NCI-H1417 (cell line): ENCODE measurements around the gene DOCK2.
"Not testable (repeated sequence)": the region's sequence is repeated elsewhere in the genome, so short reads cannot be mapped to it uniquely, and the experiment has no call there.

Experiments used
- DNase-seq, 3 experiments: peaks; one replicate each; lab custom pipeline; 2025; lab: John Stamatoyannopoulos, UW

The DOCK2 gene

DNA sequence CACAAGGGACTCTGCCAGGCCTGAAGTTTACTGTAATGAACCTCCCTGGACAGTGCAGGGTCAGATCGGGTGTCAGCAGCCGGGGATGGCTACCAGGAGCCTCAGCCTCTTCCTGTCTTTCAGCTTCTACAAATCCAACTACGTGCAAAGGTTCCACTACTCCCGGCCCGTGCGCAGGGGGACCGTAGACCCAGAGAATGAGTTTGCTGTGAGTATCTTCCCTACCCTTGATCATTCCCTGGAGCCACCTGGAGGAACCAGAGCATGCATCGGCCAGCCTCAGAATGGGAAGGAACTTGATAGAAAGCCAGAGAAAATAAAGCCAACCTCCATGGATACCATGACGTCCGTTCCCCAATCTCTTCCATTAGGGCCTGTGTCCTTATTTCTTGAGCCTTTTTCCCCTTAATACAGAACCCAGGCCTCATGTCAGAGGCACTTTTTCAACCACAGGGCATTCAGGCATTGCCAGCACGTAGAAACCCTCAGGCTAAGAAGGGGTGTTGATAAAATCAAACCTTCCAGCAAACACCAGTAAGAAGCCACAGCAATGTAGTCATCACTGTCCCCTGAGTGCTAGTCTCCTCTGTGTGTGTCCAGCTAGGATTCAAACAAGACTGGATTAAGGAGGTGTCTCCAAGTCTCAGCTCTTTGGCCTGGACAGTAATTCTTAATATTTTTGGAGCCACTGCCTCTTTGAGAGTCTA, 419.6 kb downstream of the DOCK2 start:
- DNase-seq, result no peak

DNA sequence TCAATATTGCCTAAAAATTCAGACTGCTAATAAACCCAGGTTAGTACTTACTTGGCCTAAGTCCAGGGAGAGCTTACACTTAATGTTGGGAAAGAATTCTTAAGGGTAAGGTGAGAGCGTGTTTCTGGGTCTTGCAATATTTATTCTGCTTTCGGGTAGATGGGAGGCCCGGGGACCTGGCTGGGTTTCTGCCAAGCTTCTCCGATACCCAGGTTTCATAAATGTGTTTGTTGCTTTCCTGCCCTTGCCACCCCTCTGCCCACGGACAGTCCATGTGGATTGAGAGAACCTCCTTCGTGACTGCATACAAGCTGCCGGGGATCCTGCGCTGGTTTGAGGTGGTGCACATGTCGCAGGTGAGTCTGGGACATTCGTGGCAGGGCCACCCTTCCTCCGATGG, 420.2 kb downstream of the DOCK2 start:
- DNase-seq, result no peak

DNA sequence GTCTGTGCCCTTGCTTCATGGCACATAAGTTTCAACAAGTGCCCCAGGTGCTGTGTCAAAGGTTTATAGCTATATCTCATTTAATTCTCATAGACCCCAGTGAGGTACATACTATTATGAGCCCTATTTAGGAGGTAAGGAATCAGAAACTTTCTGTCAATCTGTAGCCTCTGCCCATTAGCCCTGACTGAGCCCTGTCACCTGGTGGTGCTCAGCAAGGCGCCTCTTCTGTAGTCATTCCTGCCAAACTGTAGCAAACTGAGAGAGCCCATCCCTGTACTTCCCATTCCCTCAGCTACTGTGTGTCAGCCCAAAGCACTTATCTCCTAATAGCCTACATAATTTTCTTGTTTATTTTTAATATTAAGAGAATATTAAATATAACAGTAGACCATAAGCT, 422.1 kb downstream of the DOCK2 start:
- no peak for DNase-seq

DNA sequence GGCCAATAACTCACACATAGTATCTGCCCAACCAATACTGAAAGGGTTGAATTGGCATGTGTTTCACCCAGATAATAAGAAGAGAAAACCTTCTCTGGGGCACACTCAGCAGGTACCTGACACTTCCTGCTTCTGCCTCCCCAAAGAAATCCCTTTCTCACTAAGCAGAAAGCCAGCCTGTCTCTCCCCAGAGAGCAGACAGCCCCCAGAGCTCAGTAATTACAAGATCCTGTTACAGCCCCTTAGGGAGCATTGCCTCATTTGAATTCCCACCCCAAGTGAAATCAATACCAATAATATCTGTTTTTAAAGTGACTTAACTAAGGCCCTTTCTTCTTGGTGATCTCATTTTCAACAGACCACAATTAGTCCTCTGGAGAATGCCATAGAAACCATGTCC, 430.1 kb downstream of the DOCK2 start:
- DNase-seq, result no peak

DNA sequence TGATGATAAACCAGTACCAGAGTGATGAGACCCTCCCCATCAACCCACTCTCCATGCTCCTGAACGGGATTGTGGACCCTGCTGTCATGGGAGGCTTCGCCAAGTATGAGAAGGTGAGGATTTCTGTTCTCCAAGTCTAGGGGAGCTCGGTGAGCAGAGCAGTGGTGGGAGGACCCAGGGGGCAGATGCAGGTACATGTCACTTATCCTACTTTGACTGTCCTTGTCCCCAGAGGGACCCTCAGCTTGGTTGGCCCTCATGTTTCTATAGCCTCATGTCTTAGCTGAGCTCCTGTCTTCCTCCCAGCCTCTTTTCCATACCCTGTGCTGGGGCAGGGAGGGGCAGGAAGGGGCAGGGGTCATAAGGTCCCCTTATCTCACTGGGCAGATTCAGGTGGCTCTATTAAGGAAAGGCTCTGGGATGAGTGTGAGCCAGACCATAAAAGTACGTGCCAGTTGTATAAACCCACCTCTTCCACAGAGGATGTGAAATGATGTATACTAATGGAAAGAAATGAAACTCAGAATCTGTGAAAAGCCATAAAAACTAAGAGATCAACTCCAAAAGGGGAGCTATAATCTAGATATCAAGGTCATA, 430.6 kb downstream of the DOCK2 start:
- DNase-seq, result no peak

DNA sequence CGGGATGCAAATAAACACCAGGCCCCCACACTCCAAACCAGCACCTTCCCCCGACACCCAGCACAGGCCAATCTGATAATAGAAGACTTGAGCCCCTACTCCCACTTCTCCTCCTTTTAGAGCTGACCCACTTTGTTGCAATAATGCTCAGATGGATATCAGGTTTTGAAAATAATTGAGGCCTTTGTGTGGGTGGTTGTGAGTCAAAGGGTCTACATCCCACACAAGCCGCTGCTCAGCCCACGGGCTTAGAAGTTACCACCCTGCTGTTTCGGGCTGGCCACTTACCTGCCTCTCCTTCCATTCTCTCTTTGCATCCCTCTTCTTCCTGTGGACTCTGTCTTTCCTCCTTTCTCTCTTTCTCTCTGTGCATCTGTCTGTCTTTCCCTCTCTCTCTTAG, 432.4 kb downstream of the DOCK2 start:
- DNase-seq, result no peak

DNA sequence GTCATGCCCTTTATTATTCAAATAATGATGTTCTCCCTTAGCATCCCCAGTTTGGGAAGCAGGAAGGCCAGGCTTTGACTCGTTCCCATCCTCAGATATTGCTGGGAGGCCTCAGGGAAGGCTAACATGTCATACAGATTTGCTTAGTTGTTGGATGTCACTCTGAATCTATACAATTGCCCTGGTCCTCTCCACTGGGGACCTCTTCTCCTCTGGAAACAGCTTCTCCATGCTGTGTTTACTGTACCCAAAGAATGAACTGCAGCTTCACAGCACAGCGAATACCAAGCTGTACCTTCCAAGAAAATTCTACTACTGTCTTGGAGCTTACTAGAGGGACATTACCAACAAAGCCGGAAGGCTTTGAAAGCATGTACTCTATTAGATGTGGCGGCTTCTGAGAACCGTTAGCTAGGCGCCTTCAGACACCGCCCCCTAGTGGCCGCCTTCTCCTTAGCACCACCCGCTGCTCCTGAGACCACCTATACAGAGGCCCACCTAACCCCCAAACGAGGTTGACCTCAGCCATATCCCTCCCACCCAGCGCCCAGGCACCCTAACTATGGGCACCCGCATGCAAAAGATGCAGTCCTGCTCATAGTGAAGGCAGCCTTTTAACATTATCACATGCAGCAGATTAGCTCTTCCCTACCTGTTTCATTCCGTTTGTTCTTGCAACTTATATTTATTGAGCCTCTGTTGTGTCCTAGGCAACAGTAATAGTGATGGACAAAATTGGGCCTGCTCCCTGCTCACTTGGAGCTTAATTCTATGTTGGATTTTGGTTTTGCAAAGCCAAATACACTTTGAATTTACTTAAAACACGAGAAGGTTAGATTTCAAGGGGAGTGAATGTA, 433.7 kb downstream of the DOCK2 start:
- peak in 1 of 3 experiments; percentile 2 for DNase-seq

DNA sequence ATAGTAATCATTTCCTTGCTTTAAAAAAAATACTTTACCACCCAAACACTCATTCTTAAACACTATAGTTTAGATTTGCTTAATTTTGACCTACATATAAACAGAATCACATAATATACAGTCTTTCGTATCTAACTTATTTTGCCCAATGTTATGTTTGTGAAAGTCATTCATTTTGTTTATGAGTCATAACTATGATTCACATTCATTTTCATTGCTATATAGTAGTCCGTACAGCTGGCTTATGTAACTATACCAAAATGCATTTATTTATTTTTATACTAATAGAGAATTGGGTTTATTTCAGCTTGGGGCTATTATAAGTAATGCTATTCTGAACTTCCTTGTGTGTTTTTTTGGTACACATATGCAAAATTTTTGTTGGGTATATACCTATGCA, 434.7 kb downstream of the DOCK2 start:
- no peak for DNase-seq

DNA sequence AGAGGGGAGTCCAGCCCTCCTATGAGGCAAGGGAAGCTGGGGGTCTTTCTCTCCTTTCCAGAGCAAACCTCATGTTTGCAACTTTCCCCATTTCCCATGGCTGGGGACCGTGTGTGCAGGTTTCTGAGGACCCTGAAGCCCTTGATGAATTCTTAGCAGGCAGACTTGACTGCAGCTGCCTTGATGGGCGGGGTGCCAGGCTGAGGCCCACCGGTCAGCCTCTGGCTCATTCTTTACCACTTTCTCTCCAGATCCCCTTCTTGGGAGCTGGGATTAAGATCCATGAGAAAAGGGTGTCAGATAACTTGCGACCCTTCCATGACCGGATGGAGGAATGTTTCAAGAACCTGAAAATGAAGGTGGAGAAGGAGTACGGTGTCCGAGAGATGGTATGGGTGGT, 438.6 kb downstream of the DOCK2 start:
- no peak for DNase-seq

DNA sequence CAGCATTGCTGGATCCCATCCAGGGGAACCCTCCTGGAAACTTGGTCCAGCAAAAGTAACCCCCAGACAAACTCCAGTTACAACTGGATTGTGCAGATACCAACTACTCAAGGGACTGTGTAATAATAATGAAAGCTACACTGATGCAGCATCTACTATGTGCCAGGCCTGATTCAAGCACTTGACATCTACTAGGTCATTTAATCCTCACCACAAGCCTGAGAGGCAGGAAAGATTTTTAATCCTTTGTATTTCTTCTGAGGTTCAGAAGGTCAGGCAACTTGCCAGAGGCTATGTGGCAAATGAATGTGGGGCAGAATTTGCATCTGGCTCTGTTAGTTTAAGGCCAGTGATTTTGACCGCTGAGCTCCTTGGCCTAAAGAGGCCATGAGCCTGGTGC, 439.1 kb downstream of the DOCK2 start:
- DNase-seq, result no peak

DNA sequence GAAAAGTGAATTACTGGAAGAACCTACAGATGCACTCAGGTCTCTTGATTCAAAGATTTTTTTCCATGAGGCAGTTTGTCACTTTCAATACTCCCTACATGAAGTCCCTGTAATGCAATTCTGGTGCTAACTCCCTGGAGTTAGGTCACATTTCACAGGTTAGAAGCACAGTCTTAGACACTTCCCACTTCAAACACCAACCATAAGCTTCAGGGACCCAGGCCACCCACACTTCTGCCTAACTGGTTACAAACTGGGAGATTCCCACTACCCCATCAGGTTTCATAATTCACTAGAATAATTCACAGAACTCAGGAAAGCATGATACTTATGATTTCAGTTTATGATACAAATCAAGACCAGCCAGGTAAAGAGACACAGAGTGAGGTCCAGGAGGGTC, 439.7 kb downstream of the DOCK2 start:
- DNase-seq, result no peak

DNA sequence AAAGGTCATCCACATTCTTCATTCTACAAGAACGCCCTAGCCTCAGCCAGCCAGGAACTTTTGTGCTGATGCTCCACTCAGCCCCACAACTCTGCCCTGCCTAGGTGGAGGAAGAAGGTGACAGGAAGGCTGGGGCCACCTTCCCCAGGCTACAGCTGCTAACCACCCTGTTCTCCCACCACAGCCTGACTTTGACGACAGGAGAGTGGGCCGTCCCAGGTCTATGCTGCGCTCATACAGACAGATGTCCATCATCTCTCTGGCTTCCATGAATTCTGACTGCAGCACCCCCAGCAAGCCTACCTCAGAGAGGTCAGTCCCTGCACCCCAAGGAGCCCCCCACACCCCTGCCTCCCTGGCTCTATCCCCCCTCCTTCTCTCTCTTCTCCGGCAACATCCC, 440.5 kb downstream of the DOCK2 start:
- no peak for DNase-seq

DNA sequence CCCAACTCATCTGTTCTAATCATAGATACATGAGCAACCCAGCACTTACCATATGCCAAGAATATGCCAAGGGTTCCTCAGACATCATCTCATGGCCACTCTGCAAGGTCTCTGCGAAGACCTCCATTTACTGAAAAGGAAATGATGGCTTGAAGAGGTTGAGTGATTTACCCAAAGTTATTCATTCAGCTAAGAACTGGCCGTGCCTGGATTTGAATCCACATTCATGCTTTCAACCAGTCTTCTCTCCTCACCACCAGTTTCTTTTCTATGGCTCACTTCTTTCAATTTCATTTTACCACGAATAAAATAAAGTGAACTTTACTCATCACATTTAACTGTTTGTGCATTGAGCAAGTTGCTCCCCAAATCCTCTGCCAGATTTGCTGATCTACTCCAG, 441.4 kb downstream of the DOCK2 start:
- no peak for DNase-seq

DNA sequence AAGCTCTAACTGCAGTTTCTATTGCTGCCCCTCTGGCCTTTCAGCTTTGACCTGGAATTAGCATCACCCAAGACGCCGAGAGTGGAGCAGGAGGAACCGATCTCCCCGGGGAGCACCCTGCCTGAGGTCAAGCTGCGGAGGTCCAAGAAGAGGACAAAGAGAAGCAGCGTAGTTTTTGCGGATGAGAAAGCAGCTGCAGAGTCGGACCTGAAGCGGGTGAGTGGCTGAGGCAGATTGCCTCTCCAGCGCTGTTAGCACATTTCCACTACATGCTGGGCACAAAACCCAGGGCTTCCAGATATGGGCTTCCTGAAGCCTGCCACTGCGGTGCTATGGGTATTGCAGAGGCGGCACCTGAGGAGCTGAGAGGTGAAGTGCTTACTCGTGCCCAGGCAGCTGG, 441.9 kb downstream of the DOCK2 start:
- DNase-seq, result no peak

DNA sequence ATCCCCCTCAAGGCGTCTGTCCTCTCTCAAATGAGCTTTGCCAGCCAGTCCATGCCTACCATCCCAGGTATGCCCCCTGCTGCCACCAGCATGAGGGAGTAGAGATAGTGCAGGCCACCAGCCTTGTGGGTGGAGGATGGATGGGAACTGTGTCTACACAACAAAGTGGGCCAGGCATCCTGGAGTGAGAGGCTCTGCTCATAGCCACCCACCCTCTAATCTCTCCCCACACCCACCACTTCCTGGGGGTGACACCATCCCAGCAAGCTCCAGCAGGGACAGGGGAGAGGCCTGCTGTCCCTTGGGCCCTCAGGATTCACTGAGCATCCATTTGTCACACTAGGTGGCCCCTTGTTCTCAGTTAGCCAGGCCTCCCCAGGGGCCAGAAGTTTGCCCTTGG, 443.1 kb downstream of the DOCK2 start:
- DNase-seq, result no peak

DNA sequence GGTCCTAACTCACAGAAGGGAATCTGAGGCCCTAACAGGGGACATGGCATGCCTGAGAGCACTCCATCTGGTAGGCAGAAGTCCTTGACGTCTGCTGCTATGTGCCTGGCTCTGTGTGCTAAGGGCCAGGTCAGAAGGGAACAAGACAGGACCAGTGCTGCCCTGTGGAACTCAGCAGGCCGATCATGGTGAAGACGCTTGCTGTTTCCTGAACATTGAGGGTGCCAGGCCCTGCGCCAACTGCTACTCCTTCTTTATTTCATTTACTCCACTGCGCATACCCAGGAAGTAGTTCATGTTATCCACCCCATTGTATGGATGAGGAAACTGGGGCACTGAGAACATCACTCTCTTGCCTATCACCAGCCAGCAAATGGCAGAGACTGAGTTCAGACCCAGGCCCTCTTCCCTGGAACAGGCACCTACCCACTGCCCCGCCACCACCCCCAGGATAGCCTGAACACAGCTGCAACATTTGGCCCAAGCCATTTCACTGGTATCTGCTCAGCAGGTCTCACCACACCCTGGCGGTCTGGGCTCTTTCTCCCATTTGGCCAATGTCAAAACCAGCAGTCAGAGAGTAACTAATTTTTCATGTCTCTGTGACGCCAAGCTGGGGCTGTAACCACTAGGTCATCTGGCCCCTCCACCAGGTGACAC, 443.8 kb downstream of the DOCK2 start:
- no peak for DNase-seq

DNA sequence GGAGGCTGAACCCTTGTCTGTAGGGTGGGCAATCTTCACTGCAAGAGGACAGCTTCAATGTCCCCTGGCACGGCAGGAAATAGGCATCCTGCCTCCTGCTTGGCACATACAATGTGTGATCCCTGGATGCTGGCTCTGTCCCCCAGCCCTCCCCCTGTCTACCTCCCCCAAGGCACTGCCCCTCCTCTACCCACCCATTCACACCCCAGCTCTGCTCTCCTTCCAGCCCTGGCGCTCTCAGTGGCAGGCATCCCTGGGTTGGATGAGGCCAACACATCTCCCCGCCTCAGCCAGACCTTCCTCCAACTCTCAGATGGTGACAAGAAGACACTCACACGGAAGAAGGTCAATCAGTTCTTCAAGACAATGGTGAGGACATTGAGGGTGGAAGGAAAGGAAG, 444.5 kb downstream of the DOCK2 start:
- DNase-seq, result no peak

DNA sequence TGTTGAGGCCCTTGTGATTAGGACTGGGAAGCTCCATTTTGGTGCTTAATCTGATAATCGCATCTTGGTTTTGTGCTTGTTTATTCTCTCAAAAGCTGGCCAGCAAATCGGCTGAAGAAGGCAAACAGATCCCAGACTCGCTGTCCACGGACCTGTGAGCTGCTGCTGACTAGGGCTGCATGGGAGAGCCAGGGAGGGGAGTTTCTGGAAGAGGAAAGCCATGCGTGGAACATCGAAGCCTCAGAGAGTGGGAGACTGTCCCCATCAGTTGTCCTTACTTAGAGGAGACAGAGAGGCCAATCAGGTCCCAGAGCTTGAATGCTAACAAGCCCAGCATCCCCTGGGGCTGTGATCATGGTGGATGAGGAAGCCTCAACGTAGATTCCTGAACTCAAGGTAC, 445.6 kb downstream of the DOCK2 start:
- DNase-seq, result no peak

DNA sequence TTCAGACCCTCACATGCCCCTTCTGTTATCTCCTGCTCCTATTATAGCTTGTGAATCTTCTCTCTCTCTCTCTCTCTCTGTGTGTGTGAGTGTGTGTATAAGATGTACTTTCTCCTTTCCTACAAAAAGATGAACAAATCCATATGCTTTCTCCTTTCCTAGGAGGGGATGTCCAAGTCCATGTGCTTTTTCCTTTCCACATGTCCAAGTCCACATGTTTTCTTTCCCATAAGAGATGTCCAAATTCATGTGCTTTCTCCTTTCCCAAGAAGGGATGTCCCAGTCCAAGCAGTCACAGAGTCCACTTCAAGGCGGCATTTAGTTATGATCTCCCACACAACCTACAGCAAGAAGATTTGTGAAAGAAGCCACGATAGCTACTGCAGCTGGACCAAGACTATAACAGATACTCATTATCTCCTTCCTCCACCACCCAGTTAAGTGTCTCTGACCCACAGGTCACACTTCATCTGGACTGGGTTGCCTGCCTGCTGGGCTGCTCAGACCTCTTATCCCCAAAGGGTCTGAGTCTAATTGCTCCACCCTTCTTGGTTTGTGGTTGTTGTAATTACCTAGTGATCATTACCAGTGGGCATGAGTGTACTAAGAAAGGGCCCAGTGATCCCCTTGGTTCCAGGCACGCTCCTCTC, 450.2 kb downstream of the DOCK2 start:
- no peak for DNase-seq

DNA sequence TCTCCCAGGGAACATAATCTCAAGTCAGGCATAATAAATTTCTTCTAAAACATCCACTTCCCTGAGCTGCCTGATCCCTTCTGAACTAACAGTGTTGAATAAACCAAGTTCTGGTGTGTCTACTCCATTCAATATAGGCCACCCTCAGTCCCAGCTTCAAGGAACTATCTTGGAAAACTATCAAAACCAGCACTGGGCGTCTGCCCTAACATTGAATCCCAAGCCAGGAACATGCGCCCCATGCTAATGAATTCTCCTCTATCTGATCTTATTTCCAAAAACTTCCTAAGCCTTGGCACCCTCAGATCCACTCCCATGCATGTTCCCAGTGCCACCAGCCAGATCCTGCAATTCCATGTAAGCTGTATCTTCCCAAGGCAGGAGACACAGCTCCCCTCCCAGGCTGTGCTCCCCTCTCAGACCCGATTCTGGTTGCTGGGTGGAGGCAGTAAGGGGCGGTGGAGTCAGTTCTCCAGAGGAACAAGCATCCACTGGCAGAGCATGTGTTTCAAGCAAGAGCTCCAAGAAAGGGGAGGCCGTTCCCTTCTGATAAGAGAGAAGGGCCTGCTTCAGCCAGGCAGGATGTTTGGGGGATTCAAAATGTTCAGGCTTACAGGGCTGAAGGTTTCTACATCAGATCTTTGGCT, 455.5 kb downstream of the DOCK2 start:
- DNase-seq, result no peak

DNA sequence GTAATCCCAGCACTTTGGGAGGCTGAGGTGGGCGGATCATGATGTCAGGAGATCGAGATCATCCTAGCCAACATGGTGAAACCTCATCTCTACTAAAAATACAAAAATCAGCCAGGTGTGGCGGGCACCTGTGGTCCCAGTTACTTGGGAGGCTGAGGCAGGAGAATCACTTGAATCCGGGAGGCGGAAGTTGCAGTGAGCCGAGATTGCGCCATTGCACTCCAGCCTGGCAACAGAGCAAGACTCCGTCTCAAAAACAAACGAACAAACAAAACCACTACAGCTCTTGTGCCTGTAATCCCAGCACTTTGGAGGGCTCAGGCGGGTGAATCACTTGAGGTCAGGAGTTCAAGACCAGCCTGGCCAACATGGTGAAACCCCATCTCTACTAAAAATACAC, 457.3 kb downstream of the DOCK2 start:
- not testable (repeated sequence) for DNase-seq

DNA sequence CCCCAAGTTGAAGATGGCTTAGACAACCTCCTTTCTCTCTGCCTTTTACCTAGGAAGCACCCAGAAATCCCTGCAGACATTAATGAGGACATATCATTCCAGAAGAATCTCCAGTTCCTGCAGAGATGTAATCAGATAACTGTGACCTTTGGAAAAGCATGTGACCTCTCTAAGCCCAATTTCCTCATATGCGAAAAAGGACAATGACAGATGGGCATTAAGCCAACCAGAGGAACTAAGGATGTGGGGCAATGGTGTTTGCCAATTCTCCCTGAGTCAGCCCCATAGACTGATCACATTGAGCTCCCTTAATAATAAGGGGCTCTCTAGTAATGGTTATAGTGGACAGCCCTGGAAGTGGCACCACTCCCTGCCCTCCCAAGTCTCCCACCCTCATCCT, 458.6 kb downstream of the DOCK2 start:
- DNase-seq, result no peak
